WERI-Rb-1 (cell line): ENCODE data around the gene IL21.

Source experiments
- DNase-seq: peaks from one replicate; pipeline ENCODE4 v3.0.0-alpha.2; 2020
- H3K27ac ChIP-seq: fragments of 250-450 bp; sonication (Bioruptor Pico); 2 replicates; pipeline ENCODE4 v1.5.1; 2020; ENCODE audit warnings: mild to moderate bottlenecking, moderate library complexity
- H3K27me3 ChIP-seq: fragments of 250-450 bp; sonication (Bioruptor Pico); 2 replicates; pipeline ENCODE4 v1.5.1; 2021; ENCODE audit warnings: mild to moderate bottlenecking, low read depth, moderate library complexity; ENCODE audit not compliant: insufficient read depth, severe bottlenecking
- H3K36me3 ChIP-seq: fragments of 250-450 bp; sonication (Bioruptor Pico); 2 replicates; pipeline ENCODE4 v1.5.1; 2020; ENCODE audit warnings: mild to moderate bottlenecking, moderate library complexity
- H3K4me3 ChIP-seq: 2 replicates; pipeline ENCODE4 v1.5.1; 2011; ENCODE audit warnings: low read depth, mild to moderate bottlenecking, control low read depth, low read length
- H3K9me3 ChIP-seq: fragments of 250-450 bp; sonication (Bioruptor Pico); 2 replicates; pipeline ENCODE4 v1.5.1; 2021; ENCODE audit warnings: mild to moderate bottlenecking, moderate library complexity; ENCODE audit not compliant: severe bottlenecking
- TF ChIP-seq, protein P1 (sequence below): IDR thresholded peaks from 2 replicates; pipeline ENCODE4 v1.5.1; 2011; ENCODE audit warnings: low read depth, mild to moderate bottlenecking, control low read depth, inconsistent platforms, low read length

Gene IL21

DNA sequence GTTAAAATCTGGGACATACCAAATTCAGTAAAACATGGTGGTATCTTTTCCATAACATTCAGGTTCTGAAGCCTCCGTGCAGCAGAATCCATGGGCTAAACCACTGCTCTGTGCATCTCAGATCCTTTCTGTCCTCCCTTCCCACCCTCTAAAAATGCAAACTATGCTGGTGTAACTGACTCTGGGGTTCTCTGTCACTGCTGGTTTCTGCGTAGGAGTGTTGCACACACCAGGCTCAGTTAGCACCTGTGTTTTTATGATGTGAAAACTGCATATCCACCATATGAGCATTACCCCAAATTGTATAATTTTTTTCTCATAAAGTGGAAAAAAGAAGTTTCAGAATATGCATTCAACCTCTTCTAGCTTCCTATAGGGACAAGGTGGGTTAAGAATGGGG, 22.4 kb upstream of the IL21 start:
- H3K4me3 ChIP-seq, result no peak overlapping the region
- no peaks in the 10 kb centered on the region for H3K27me3 ChIP-seq
- no peaks in the 10 kb centered on the region for H3K36me3 ChIP-seq
- no peak overlapping the region for H3K27ac ChIP-seq
- DNase-seq, result no peak
- TF ChIP-seq, protein P1, sequence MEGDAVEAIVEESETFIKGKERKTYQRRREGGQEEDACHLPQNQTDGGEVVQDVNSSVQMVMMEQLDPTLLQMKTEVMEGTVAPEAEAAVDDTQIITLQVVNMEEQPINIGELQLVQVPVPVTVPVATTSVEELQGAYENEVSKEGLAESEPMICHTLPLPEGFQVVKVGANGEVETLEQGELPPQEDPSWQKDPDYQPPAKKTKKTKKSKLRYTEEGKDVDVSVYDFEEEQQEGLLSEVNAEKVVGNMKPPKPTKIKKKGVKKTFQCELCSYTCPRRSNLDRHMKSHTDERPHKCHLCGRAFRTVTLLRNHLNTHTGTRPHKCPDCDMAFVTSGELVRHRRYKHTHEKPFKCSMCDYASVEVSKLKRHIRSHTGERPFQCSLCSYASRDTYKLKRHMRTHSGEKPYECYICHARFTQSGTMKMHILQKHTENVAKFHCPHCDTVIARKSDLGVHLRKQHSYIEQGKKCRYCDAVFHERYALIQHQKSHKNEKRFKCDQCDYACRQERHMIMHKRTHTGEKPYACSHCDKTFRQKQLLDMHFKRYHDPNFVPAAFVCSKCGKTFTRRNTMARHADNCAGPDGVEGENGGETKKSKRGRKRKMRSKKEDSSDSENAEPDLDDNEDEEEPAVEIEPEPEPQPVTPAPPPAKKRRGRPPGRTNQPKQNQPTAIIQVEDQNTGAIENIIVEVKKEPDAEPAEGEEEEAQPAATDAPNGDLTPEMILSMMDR, result no peak
- no peaks in the 10 kb centered on the region for H3K9me3 ChIP-seq

DNA sequence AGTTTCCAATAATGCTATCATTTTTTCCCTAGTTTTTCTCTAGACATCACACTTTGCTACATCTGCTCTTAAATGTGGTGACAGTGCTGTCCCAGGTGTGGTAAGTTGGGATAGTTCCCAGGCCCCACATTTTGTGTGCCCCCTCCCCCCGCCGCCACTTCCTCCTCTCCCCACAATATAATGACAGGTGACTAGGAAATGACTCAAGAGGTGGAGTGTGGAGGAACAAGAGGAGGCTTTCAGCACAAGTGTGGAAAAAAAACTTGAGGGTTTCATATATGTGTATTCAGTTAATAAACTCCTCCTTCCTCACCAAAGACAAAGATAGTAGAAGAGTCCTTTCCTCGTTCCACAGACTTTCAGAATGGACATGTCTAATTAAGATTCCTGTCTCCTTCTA, 18.3 kb upstream of the IL21 start:
- Histone ChIP-seq H3K4me3 (no peak overlapping the region), H3K27ac (no peak overlapping the region), H3K9me3 (no peaks in the 10 kb centered on the region), H3K36me3 (no peaks in the 10 kb centered on the region), H3K27me3 (no peaks in the 10 kb centered on the region)
- no peak for DNase-seq
- TF ChIP-seq, protein P1, result no peak

DNA sequence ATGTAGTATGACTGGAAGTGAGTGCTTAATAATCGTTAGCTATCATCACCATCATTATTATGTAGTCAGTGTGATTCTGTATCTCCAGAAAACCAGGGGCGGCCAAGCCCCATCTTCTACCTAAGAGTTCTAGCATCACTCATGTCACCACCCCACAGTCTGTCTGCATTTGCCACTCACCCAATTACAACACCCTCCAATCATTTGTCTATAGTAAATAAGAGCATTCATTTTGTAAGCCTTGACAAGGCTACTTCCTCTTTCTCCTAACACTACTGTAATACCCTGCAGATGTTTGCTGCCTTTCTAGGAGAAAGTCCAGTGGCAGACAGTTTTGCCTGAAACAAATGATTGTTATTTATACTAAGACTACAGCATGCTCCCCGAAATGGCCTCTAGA, 15.8 kb upstream of the IL21 start:
- H3K36me3 ChIP-seq, result no peaks in the 10 kb centered on the region
- H3K27me3 ChIP-seq, result no peaks in the 10 kb centered on the region
- H3K27ac ChIP-seq, result no peak overlapping the region
- no peak overlapping the region for H3K4me3 ChIP-seq
- no peak for DNase-seq
- H3K9me3 ChIP-seq, result no peaks in the 10 kb centered on the region
- TF ChIP-seq, protein P1, result no peak

DNA sequence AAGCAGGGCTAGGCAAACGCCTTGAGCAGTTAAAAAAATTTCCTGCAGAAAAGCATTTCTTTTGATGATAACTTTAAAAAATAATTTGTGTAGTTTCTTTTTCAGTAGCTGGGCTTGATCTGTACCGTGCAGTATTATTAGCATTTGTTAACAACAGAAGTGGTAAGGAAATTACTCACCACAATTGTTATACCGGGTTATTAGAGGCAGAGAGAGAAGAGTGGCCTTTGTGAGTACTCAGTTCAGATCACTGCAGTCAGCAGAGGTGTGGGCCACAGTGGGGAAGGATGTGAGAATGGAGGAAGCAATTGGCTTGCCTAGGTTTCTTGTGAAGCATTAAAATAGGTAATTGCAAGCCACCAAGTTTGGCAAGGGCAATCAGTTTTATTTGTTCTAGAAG, 14.3 kb upstream of the IL21 start:
- Histone ChIP-seq H3K9me3 (no peaks in the 10 kb centered on the region), H3K27me3 (no peaks in the 10 kb centered on the region), H3K27ac (no peak overlapping the region), H3K36me3 (no peaks in the 10 kb centered on the region), H3K4me3 (no peak overlapping the region)
- TF ChIP-seq, protein P1, result no peak
- DNase-seq, result no peak

DNA sequence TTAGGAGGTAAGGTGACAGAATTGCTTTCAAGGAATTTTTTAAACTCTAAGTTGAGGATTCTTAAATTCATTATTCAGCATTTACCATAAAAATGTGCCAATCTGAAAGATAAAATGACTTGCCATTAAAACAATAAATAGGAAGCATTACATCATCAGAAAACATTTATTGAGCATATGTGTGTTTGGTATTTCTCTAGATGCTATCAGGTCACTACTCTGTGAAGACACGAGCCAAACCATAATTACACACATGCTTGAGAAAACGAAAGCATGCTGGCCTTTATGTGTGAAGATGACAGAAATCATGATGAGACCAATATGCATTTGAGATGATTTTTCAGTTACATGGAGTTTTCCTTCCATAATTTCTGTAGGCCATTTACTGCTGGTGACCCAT, 12.3 kb upstream of the IL21 start:
- H3K4me3 ChIP-seq, result no peak overlapping the region
- H3K27me3 ChIP-seq, result no peaks in the 10 kb centered on the region
- H3K9me3 ChIP-seq, result no peaks in the 10 kb centered on the region
- no peak overlapping the region for H3K27ac ChIP-seq
- no peak for DNase-seq
- TF ChIP-seq, protein P1, result no peak
- H3K36me3 ChIP-seq, result no peaks in the 10 kb centered on the region

DNA sequence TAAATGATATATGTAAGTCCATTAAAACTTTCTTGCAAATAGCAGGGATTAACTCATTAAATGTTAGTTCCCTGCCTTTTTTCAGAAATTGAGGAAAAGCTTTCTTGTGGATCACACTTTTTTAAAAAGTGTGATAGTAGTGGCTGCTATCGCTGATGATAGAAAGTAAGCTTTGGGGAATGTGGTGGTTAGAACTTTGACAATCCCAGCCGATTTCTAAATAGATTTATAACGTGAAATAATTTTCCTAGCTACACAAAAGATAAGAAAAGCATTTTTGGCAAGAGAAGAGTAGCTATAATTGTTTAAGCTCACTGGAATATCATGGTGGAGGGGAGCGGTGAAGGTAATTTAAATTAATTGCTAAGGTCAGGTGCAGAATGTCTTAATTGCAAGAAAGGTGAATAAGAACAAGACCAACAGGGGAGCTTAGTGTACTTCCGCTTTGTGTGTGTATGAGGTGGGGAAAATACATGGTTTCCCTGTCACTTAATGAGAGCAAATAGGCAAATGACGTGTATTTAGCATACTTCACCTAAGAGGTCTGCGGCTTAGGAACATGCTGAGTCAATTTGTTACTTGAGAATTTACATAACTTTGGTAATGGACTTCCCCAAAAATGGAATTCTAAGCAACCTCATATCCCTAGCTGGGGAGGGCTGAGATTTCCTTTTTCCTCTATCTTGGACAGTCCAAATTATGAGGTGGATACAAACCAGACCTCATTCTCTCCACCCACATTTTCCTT, 11.7 kb upstream of the IL21 start:
- no peaks in the 10 kb centered on the region for H3K9me3 ChIP-seq
- TF ChIP-seq, protein P1, result no peak
- H3K27me3 ChIP-seq, result no peaks in the 10 kb centered on the region
- DNase-seq, result no peak
- no peaks in the 10 kb centered on the region for H3K36me3 ChIP-seq
- no peak overlapping the region for H3K27ac ChIP-seq
- H3K4me3 ChIP-seq, result no peak overlapping the region
